Measurements from ENCODE around the gene KHK.

DNA sequence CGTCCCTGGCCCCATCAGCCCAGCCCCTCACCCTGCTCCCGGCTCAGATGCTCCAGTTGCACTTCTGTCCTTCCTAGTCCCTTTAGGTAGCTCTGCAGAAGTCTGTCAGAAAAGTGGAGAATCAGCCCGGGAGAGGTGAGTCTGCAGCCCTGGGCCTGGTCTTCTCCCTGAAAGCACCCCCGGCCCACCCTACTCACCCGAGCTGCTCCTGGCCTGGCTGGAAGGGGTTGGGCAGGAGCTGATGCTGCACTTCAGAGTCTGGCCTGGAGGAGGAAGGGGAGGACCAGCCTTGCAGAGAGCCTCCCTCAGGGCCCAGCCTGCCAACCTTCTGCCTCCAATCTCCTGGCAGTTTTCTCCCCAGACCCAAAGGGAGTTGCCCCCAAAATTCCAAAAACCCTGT is 15.8 kb downstream of the KHK start:
- TF ChIP-seq EZH2phosphoT487 (IDR thresholded peaks at IDR 0.05; ENCODE audit: borderline replicate concordance, low read depth) (no peak), TAF1 (IDR thresholded peaks at IDR 0.05; ENCODE audit: borderline replicate concordance, low read depth, low read length) (no peak), TEAD4 (IDR thresholded peaks at IDR 0.05; ENCODE audit: borderline replicate concordance, insufficient read depth) (no peak), FOSL2 (IDR thresholded peaks at IDR 0.05; ENCODE audit: borderline replicate concordance, low read depth) (no peak), EP300 (IDR thresholded peaks at IDR 0.05; ENCODE audit: borderline replicate concordance in 1 of 2, low read depth in 1 of 2, low read length in 1 of 2) (no peak), RAD21 (IDR thresholded peaks at IDR 0.05; ENCODE audit: low read length) (no peak), SMC3 (IDR thresholded peaks at IDR 0.05; ENCODE audit: low read depth, low read length) (no peak), CHD2 (IDR thresholded peaks at IDR 0.05; ENCODE audit: low read length, partially characterized antibody) (no peak)
- TF ChIP-seq, protein P1, sequence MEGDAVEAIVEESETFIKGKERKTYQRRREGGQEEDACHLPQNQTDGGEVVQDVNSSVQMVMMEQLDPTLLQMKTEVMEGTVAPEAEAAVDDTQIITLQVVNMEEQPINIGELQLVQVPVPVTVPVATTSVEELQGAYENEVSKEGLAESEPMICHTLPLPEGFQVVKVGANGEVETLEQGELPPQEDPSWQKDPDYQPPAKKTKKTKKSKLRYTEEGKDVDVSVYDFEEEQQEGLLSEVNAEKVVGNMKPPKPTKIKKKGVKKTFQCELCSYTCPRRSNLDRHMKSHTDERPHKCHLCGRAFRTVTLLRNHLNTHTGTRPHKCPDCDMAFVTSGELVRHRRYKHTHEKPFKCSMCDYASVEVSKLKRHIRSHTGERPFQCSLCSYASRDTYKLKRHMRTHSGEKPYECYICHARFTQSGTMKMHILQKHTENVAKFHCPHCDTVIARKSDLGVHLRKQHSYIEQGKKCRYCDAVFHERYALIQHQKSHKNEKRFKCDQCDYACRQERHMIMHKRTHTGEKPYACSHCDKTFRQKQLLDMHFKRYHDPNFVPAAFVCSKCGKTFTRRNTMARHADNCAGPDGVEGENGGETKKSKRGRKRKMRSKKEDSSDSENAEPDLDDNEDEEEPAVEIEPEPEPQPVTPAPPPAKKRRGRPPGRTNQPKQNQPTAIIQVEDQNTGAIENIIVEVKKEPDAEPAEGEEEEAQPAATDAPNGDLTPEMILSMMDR (IDR thresholded peaks at IDR 0.05): no peak
- TF ChIP-seq, protein P2, sequence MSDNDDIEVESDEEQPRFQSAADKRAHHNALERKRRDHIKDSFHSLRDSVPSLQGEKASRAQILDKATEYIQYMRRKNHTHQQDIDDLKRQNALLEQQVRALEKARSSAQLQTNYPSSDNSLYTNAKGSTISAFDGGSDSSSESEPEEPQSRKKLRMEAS (IDR thresholded peaks at IDR 0.05; ENCODE audit: low read depth): no peak
- TF ChIP-seq, protein P3, sequence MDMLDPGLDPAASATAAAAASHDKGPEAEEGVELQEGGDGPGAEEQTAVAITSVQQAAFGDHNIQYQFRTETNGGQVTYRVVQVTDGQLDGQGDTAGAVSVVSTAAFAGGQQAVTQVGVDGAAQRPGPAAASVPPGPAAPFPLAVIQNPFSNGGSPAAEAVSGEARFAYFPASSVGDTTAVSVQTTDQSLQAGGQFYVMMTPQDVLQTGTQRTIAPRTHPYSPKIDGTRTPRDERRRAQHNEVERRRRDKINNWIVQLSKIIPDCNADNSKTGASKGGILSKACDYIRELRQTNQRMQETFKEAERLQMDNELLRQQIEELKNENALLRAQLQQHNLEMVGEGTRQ (IDR thresholded peaks at IDR 0.05; ENCODE audit: borderline replicate concordance, low read depth, low read length): no peak

Data from SK-N-SH (cell line).